Caco-2 (cell line): ENCODE data around the gene ZNF814. TPM values are rescaled to one million over a fixed set of nuclear protein-coding genes. Genes with fewer than 3 reads are reported as not detected.
A peak's percentile ranks its signal among the peaks of the same experiment; 100 is the strongest.
"Not testable (repeated sequence)": the region's sequence is repeated elsewhere in the genome, so short reads cannot be mapped to it uniquely, and the experiment has no call there.

Experiments
- BruUV-seq: library from RNA; stranded (reverse); fragments of 400-500 nt; replicated peaks from 2 replicates; lab custom pipeline; 2021; lab: Mats Ljungman, UMichigan
- CTCF ChIA-PET: fragments of 300-600 bp; sonication (Branson Sonifier 250); formaldehyde crosslinking; loops from one replicate; lab custom pipeline; 2022; ENCODE audit warnings: antibody characterized with exemption; lab: Charles Lee
- POLR2A ChIA-PET: fragments of 300-600 bp; sonication (Branson Sonifier 250); formaldehyde crosslinking; loops from one replicate; lab custom pipeline; 2022; ENCODE audit warnings: antibody characterized with exemption; lab: Charles Lee
- DNase-seq, 2 experiments: peaks; one replicate each; pipeline versions ENCODE4 v3.0.0 to v3.0.0-alpha.2; 2020 to 2022
- H3K27me3 ChIP-seq: replicated peaks from 2 replicates; pipeline ENCODE4 v1.6.0; 2011; ENCODE audit warnings: low read length; ENCODE audit not compliant: control insufficient read depth, insufficient read depth
- H3K36me3 ChIP-seq: 2 replicates; pipeline ENCODE4 v1.5.1; 2011; ENCODE audit warnings: low read length; ENCODE audit not compliant: control insufficient read depth, insufficient read depth
- H3K4me1 ChIP-seq: fragments of 250-450 bp; sonication (Bioruptor Pico); 2 replicates; pipeline ENCODE4 v1.5.1; 2020; ENCODE audit warnings: mild to moderate bottlenecking
- H3K4me3 ChIP-seq: 2 replicates; pipeline ENCODE4 v1.5.1; 2011; ENCODE audit warnings: low read depth, mild to moderate bottlenecking, control low read depth, low read length
- H3K9me3 ChIP-seq: fragments of 250-450 bp; sonication (Bioruptor Pico); 2 replicates; pipeline ENCODE4 v1.5.1; 2020; ENCODE audit warnings: mild to moderate bottlenecking, moderate library complexity
- H3K27ac Mint-ChIP-seq: one replicate; pipeline ENCODE4 v1.8.0; 2022; ENCODE audit warnings: mixed read lengths; ENCODE audit not compliant: unreplicated experiment
- H3K27me3 Mint-ChIP-seq: one replicate; pipeline ENCODE4 v1.8.0; 2022; ENCODE audit warnings: mixed read lengths; ENCODE audit not compliant: insufficient read depth, unreplicated experiment
- H3K36me3 Mint-ChIP-seq: one replicate; pipeline ENCODE4 v1.8.0; 2022; ENCODE audit warnings: mild to moderate bottlenecking, mixed read lengths; ENCODE audit not compliant: insufficient read depth, unreplicated experiment
- H3K4me1 Mint-ChIP-seq: one replicate; pipeline ENCODE4 v1.8.0; 2022; ENCODE audit warnings: low read depth, mixed read lengths; ENCODE audit not compliant: unreplicated experiment
- H3K4me3 Mint-ChIP-seq: one replicate; pipeline ENCODE4 v1.8.0; 2022; ENCODE audit warnings: mild to moderate bottlenecking, moderate library complexity, mixed read lengths; ENCODE audit not compliant: unreplicated experiment
- H3K9me3 Mint-ChIP-seq: one replicate; pipeline ENCODE4 v1.8.0; 2022; ENCODE audit warnings: mixed read lengths; ENCODE audit not compliant: unreplicated experiment
- intact Hi-C: fragments of 100-400 bp; cut with micrococcal nuclease; formaldehyde crosslinking; loops from one replicate; pipeline ENCODE4 v1.10.0; 2022; ENCODE audit not compliant: unreplicated experiment
- total RNA-seq: library from RNA; stranded (reverse); gene quantifications from 2 replicates; pipeline ENCODE4 v1.2.3, GENCODE V29; 2022
- TF ChIP-seq, protein P1 (sequence below), 2 experiments: fragments of 200-600 bp in 1 of 2; IDR thresholded peaks; 1 replicate in 1 of 2; 2 replicates in 1 of 2; pipeline versions ENCODE4 v1.5.1 to v1.8.0; 2011 to 2022; ENCODE audit warnings: antibody characterized with exemption in 1 of 2, control low read depth in 1 of 2, inconsistent platforms in 1 of 2, low read depth in 1 of 2, low read length in 1 of 2, mild to moderate bottlenecking in 1 of 2, moderate library complexity in 1 of 2; ENCODE audit not compliant: insufficient read depth in 1 of 2, severe bottlenecking in 1 of 2, unreplicated experiment in 1 of 2

ZNF814 gene
- total RNA-seq, 1 experiment from 2014 or later, result 8.3 TPM

DNA sequence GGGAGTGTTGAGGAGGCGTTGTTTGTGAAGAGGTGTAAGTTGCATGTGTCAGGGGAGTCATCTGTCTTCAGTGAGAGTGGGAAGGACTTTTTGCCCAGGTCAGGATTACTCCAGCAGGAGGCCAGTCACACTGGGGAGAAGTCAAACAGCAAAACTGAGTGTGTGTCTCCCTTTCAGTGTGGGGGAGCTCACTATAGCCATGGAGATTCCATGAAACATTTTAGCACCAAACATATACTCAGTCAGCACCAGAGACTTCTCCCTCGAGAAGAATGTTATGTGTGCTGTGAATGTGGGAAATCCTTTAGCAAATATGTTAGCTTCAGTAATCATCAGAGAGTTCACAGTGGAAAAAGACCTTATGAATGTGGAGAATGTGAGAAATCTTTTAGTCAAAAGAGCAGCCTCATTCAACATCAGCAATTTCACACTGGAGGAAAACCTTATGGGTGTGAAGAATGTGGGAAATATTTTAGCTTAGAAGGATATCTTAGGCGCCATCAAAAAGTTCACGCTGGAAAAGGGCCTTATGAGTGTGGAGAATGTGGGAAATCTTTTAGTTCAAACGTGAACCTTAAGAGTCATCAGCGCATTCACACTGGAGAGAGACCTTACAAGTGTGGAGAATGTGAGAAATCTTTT is 47.6 kb downstream of the ZNF814 start:
- Histone ChIP-seq H3K4me3 (no peak overlapping the region), H3K4me1 (peaks cover 12% of the 10 kb centered on the region; the same call in 1 of the 2 replicates), H3K36me3 (peaks cover 4% of the 10 kb centered on the region; the same call in 1 of the 2 replicates), H3K27me3 (no peaks in the 10 kb centered on the region), H3K9me3 (no peaks in the 10 kb centered on the region)
- Mint-ChIP-seq H3K4me3 (peak overlapping the region; percentile 43), H3K4me1 (peaks cover 22% of the 10 kb centered on the region), H3K36me3 (peaks cover 93% of the 10 kb centered on the region), H3K27ac (peak overlapping the region; percentile 93), H3K9me3 (no peaks in the 10 kb centered on the region), H3K27me3 (no peaks in the 10 kb centered on the region)
- CTCF ChIA-PET, result interaction anchor here (1.0 kb wide), 1 partner anchor 11 kb away, joined by 4 read pairs; the partner anchor contains the start of gene ZNF587B
- peak in 1 of 2 experiments; percentile 44 for DNase-seq
- BruUV-seq, result TSS peak; percentile 16
- POLR2A ChIA-PET, result interaction anchor here (0.9 to 1.1 kb wide), 2 partner anchors 9 to 22 kb away, joined by 7 to 8 read pairs; partner anchors contain the start of gene ZNF587
- TF ChIP-seq, protein P1, sequence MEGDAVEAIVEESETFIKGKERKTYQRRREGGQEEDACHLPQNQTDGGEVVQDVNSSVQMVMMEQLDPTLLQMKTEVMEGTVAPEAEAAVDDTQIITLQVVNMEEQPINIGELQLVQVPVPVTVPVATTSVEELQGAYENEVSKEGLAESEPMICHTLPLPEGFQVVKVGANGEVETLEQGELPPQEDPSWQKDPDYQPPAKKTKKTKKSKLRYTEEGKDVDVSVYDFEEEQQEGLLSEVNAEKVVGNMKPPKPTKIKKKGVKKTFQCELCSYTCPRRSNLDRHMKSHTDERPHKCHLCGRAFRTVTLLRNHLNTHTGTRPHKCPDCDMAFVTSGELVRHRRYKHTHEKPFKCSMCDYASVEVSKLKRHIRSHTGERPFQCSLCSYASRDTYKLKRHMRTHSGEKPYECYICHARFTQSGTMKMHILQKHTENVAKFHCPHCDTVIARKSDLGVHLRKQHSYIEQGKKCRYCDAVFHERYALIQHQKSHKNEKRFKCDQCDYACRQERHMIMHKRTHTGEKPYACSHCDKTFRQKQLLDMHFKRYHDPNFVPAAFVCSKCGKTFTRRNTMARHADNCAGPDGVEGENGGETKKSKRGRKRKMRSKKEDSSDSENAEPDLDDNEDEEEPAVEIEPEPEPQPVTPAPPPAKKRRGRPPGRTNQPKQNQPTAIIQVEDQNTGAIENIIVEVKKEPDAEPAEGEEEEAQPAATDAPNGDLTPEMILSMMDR (IDR thresholded peaks at IDR 0.05; ENCODE audit: insufficient read depth in 1 of 2, low read depth in 1 of 2, low read length in 1 of 2, severe bottlenecking in 1 of 2, unreplicated experiment in 1 of 2), result no peak
- intact Hi-C loops, result loop anchor here (5.0 kb wide), 1 partner anchor 94 kb away; the partner anchor contains the start of gene ZNF776

DNA sequence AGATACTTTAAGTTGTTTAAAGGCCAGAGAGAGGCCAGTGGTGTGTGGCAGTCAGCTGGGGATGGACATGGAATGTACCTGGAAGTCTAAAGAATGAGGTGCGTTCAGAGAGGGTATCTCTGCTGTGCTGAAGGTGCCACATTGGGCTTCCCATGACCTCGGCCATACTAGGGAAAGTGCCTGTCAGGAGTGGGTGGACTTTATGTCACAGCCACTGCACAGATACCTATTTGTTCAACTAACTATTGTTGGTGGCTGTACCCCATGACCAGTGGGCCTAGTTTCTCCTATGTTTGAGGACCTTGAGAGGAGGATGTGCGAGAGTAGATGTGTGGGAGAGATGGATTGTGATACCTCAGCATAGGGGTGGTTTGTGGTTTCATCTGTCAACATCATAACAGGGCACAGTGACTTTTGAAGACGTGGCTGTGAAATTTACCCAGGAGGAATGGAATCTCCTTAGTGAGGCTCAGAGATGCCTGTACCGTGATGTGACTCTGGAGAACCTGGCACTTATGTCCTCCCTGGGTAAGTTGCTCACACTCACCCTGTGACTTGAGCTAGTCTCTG is 50.1 kb downstream of the ZNF814 start:
- CTCF ChIA-PET, BruUV-seq, H3K9me3 Mint-ChIP-seq: not testable (repeated sequence)

DNA sequence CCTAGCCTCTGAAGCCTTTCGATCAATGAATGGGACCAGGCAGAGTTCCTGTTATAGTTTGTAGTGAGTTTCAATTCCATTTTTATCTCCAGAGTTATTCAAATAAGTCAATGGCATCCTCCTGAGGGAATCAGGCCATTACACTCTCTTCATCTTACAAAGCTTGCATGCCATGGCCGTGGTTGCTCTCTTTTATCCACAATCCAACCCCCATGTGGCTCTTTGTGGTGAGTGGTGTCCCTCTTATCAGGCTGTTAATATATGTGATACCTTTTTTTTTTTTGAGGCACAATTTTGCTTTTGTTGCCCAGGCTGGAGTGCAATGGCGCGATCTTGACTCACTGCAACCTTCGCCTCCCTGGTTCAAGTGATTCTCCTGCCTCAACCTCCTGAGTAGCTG is 51.8 kb downstream of the ZNF814 start:
- intact Hi-C loops, H3K27me3 ChIP-seq, H3K27ac Mint-ChIP-seq, H3K9me3 Mint-ChIP-seq, DNase-seq, H3K27me3 Mint-ChIP-seq, H3K4me3 Mint-ChIP-seq, CTCF ChIA-PET, H3K9me3 ChIP-seq, H3K36me3 ChIP-seq, POLR2A ChIA-PET, H3K4me3 ChIP-seq, BruUV-seq: not testable (repeated sequence)
- H3K36me3 Mint-ChIP-seq, result peaks cover 65% of the 10 kb centered on the region
- H3K4me1 Mint-ChIP-seq, result peaks cover 18% of the 10 kb centered on the region
- peaks cover 10% of the 10 kb centered on the region; the same call in 1 of the 2 replicates for H3K4me1 ChIP-seq

More for the DNA sequence above, 50.1 kb downstream of the ZNF814 start:
- intact Hi-C loops, H3K4me3 ChIP-seq, H3K27me3 Mint-ChIP-seq, H3K36me3 ChIP-seq, H3K4me3 Mint-ChIP-seq, DNase-seq, H3K27me3 ChIP-seq, H3K9me3 ChIP-seq: not testable (repeated sequence)
- Mint-ChIP-seq H3K36me3 (peaks cover 73% of the 10 kb centered on the region), H3K27ac (peak overlapping the region; percentile 46), H3K4me1 (peaks cover 22% of the 10 kb centered on the region)
- peaks cover 12% of the 10 kb centered on the region; the same call in 1 of the 2 replicates for H3K4me1 ChIP-seq
- POLR2A ChIA-PET, result interaction anchor here (0.6 kb wide), 1 partner anchor 32 kb away, joined by 3 read pairs; no protein-coding TSS in a partner anchor
